WTC11 (cell line): ENCODE measurements around the gene NAA60. TPM values are rescaled to one million over a fixed set of nuclear protein-coding genes. Genes with fewer than 3 reads are reported as not detected.

Experiments
- ATAC-seq: fragments of 200-7000 bp; cut with Tn5 transposase; 2 replicates; pipeline ENCODE4 v1.10.0; 2021; ENCODE audit warnings: mild to moderate bottlenecking, moderate library complexity
- CTCF ChIA-PET: fragments of 300-600 bp; sonication (Branson Sonifier 250); formaldehyde crosslinking; loops from one replicate; lab custom pipeline; 2021; ENCODE audit warnings: antibody characterized with exemption; lab: Charles Lee
- POLR2A ChIA-PET: fragments of 350-600 bp; sonication (Branson Sonifier 250); formaldehyde crosslinking; loops from one replicate; lab custom pipeline; 2021; ENCODE audit warnings: antibody characterized with exemption; lab: Charles Lee
- DNase-seq: peaks from one replicate; pipeline ENCODE4 v3.0.0; 2021; ENCODE audit warnings: low spot score
- H3K27ac Mint-ChIP-seq: 2 replicates; pipeline ENCODE4 v1.8.0; 2021; ENCODE audit warnings: mixed read lengths
- H3K27me3 Mint-ChIP-seq: 2 replicates; pipeline ENCODE4 v1.8.0; 2021; ENCODE audit warnings: low read depth, mild to moderate bottlenecking, moderate library complexity, mixed read lengths
- H3K36me3 Mint-ChIP-seq: 2 replicates; pipeline ENCODE4 v1.8.0; 2021; ENCODE audit warnings: mixed read lengths
- H3K4me1 Mint-ChIP-seq: 2 replicates; pipeline ENCODE4 v1.8.0; 2022; ENCODE audit warnings: mixed read lengths
- H3K4me3 Mint-ChIP-seq: 2 replicates; pipeline ENCODE4 v1.8.0; 2021; ENCODE audit warnings: mild to moderate bottlenecking, moderate library complexity, mixed read lengths
- H3K9me3 Mint-ChIP-seq: 2 replicates; pipeline ENCODE4 v1.8.0; 2021; ENCODE audit warnings: mixed read lengths
- ATF2 ChIP-seq: sonication (generic); formaldehyde crosslinking; IDR thresholded peaks from 2 replicates; pipeline ENCODE4 v1.8.1; 2022; ENCODE audit warnings: low read depth, missing genetic modification reagents, borderline replicate concordance
- E2F4 ChIP-seq: sonication (generic); formaldehyde crosslinking; IDR thresholded peaks from 2 replicates; pipeline ENCODE4 v1.8.1; 2022; ENCODE audit warnings: low read depth, mild to moderate bottlenecking, moderate library complexity, missing genetic modification reagents, borderline replicate concordance
- E2F5 ChIP-seq: sonication (generic); formaldehyde crosslinking; IDR thresholded peaks from 2 replicates; pipeline ENCODE4 v1.8.1; 2022; ENCODE audit warnings: mild to moderate bottlenecking, moderate library complexity, missing genetic modification reagents
- ESRRA ChIP-seq: sonication (generic); formaldehyde crosslinking; IDR thresholded peaks from 2 replicates; pipeline ENCODE4 v1.8.1; 2022; ENCODE audit warnings: mild to moderate bottlenecking, missing genetic modification reagents, borderline replicate concordance
- GRHL2 ChIP-seq: fragments of 250-450 bp; sonication (Bioruptor Pico); IDR thresholded peaks from 2 replicates; pipeline ENCODE4 v1.8.0; 2022; ENCODE audit warnings: mild to moderate bottlenecking, moderate library complexity; ENCODE audit not compliant: insufficient replicate concordance, severe bottlenecking
- GTF2I ChIP-seq: fragments of 250-450 bp; sonication (Bioruptor Pico); conservative IDR thresholded peaks from 2 replicates; pipeline ENCODE4 v1.4.0; 2021; ENCODE audit warnings: mild to moderate bottlenecking
- IRF2 ChIP-seq: sonication (generic); formaldehyde crosslinking; IDR thresholded peaks from 2 replicates; pipeline ENCODE4 v1.8.0; 2022; ENCODE audit warnings: low read depth, missing genetic modification reagents, borderline replicate concordance
- MAX ChIP-seq: sonication (generic); formaldehyde crosslinking; IDR thresholded peaks from 2 replicates; pipeline ENCODE4 v1.8.0; 2022; ENCODE audit warnings: mild to moderate bottlenecking, missing genetic modification reagents
- NR3C1 ChIP-seq: sonication (generic); formaldehyde crosslinking; conservative IDR thresholded peaks from 2 replicates; pipeline ENCODE4 v1.8.1; 2023; ENCODE audit warnings: low read depth, mild to moderate bottlenecking, missing genetic modification reagents
- PREB ChIP-seq: sonication (generic); formaldehyde crosslinking; IDR thresholded peaks from 2 replicates; pipeline ENCODE4 v1.8.1; 2022; ENCODE audit warnings: mild to moderate bottlenecking, missing genetic modification reagents, moderate library complexity, borderline replicate concordance
- RELA ChIP-seq: sonication (generic); formaldehyde crosslinking; IDR thresholded peaks from 2 replicates; pipeline ENCODE4 v1.8.1; 2022; ENCODE audit warnings: missing genetic modification reagents, mild to moderate bottlenecking, borderline replicate concordance
- ZBTB21 ChIP-seq: sonication (generic); formaldehyde crosslinking; IDR thresholded peaks from 2 replicates; pipeline ENCODE4 v1.8.1; 2023; ENCODE audit warnings: mild to moderate bottlenecking, missing genetic modification reagents, borderline replicate concordance
- ZMAT4 ChIP-seq: fragments of 250-450 bp; sonication (Bioruptor Pico); IDR thresholded peaks from 2 replicates; pipeline ENCODE4 v1.9.0; 2021; ENCODE audit warnings: mild to moderate bottlenecking
- ZNF263 ChIP-seq: sonication (generic); formaldehyde crosslinking; IDR thresholded peaks from 2 replicates; pipeline ENCODE4 v1.8.1; 2022; ENCODE audit warnings: low read depth, mild to moderate bottlenecking, moderate library complexity, missing genetic modification reagents
- ZNF281 ChIP-seq: sonication (generic); formaldehyde crosslinking; IDR thresholded peaks from 2 replicates; pipeline ENCODE4 v1.8.0; 2023; ENCODE audit warnings: mild to moderate bottlenecking, missing genetic modification reagents
- ZNF425 ChIP-seq: fragments of 250-450 bp; sonication (Bioruptor Pico); conservative IDR thresholded peaks from 2 replicates; pipeline ENCODE4 v1.9.0; 2021; ENCODE audit warnings: mild to moderate bottlenecking
- total RNA-seq: library from RNA; stranded (reverse); gene quantifications from 3 replicates; pipeline ENCODE4 v1.2.3, GENCODE V29; 2021

Gene NAA60
- total RNA-seq, 1 experiment from 2014 or later = 50.3 TPM

GRCh38 chr16:3514621-3515020, 71.1 kb downstream of the NAA60 start:
- POLR2A ChIA-PET = no interaction called here
- no peaks in the 10 kb centered on the region for H3K27me3 Mint-ChIP-seq
- no peaks in the 10 kb centered on the region for H3K9me3 Mint-ChIP-seq
- H3K4me1 Mint-ChIP-seq = no peaks in the 10 kb centered on the region
- peaks cover 27% of the 10 kb centered on the region for H3K36me3 Mint-ChIP-seq
- TF ChIP-seq ZNF425 (CRISPR knock-in tag) = no peak
- TF ChIP-seq RELA = no peak
- no peak for TF ChIP-seq GTF2I (CRISPR knock-in tag)
- TF ChIP-seq, all 79 proteins: peak for 0
- ATAC-seq = no peak
- no peak overlapping the region for H3K4me3 Mint-ChIP-seq
- H3K27ac Mint-ChIP-seq = no peak overlapping the region
- no peak for DNase-seq
- CTCF ChIA-PET = no interaction called here

GRCh38 chr16:3515897-3516296, 72.4 kb downstream of the NAA60 start:
- peaks cover 2% of the 10 kb centered on the region; the same call in 1 of the 2 replicates for H3K4me1 Mint-ChIP-seq
- peaks cover 30% of the 10 kb centered on the region for H3K36me3 Mint-ChIP-seq
- POLR2A ChIA-PET = no interaction called here
- no peak for TF ChIP-seq ESRRA (CRISPR knock-in tag)
- TF ChIP-seq NR3C1 = no peak
- TF ChIP-seq ZNF263 (CRISPR knock-in tag) = no peak
- TF ChIP-seq ZNF281 (CRISPR knock-in tag) = no peak
- no peak for TF ChIP-seq E2F5 (CRISPR knock-in tag)
- TF ChIP-seq ZBTB21 (CRISPR knock-in tag) = no peak
- no peak for TF ChIP-seq ATF2 (CRISPR knock-in tag)
- TF ChIP-seq MAX (CRISPR knock-in tag) = no peak
- TF ChIP-seq, all 79 proteins: peak for 0
- no peak overlapping the region for H3K27ac Mint-ChIP-seq
- H3K27me3 Mint-ChIP-seq = no peaks in the 10 kb centered on the region
- H3K9me3 Mint-ChIP-seq = no peaks in the 10 kb centered on the region
- no peak overlapping the region for H3K4me3 Mint-ChIP-seq
- DNase-seq (no peak), ATAC-seq (no peak)
- CTCF ChIA-PET = interaction anchor here (0.7 kb wide), 1 partner anchor 11 kb away, joined by 3 read pairs; no protein-coding TSS in a partner anchor

GRCh38 chr16:3518292-3518985, 75.0 kb downstream of the NAA60 start:
- H3K4me3 Mint-ChIP-seq = no peak overlapping the region
- H3K27ac Mint-ChIP-seq = no peak overlapping the region
- H3K36me3 Mint-ChIP-seq = peaks cover 27% of the 10 kb centered on the region
- ChIA-PET CTCF (no interaction called here), POLR2A (no interaction called here)
- H3K27me3 Mint-ChIP-seq = no peaks in the 10 kb centered on the region
- DNase-seq (no peak), ATAC-seq (no peak)
- peaks cover 2% of the 10 kb centered on the region; the same call in 1 of the 2 replicates for H3K4me1 Mint-ChIP-seq
- no peaks in the 10 kb centered on the region for H3K9me3 Mint-ChIP-seq
- TF ChIP-seq ZNF425 (CRISPR knock-in tag) (no peak), E2F4 (no peak), ZBTB21 (CRISPR knock-in tag) (no peak), IRF2 (CRISPR knock-in tag) (no peak), ZMAT4 (CRISPR knock-in tag) (no peak), GRHL2 (no peak), PREB (CRISPR knock-in tag) (no peak)
